DND-41 (cell line): Measurements from ENCODE around the gene DPPA5.

Source experiments
- EZH2 ChIP-seq: IDR thresholded peaks from 3 replicates; pipeline ENCODE4 v1.6.1; 2012; ENCODE audit warnings: borderline replicate concordance, low read depth, mild to moderate bottlenecking, moderate library complexity, low read length, inconsistent platforms; ENCODE audit not compliant: severe bottlenecking
- TF ChIP-seq, protein P1 (sequence below): IDR thresholded peaks from 2 replicates; pipeline ENCODE4 v1.5.1; 2012; ENCODE audit warnings: borderline replicate concordance, low read length, moderate library complexity, mild to moderate bottlenecking; ENCODE audit not compliant: poor library complexity, severe bottlenecking; ENCODE audit errors: extremely low read depth

DNA sequence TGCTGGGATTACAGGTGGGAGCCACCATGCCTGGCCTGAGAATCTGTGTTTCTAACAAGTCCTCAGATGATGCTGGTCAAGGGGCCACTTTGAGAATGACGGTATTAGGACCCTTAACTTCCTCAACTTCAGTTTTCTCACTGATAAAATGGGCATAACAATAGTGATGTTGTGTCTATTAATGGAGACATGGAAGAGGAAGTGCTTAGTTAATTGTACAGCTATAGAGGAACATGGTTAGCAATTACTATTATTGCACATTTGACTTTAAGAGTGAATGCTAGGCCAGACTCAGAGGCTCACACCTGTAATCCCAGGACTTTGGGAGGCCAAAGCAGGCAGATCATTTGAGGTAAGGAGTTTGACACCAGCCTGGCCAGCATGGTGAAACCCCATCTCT, 12.7 kb downstream of the DPPA5 start:
- TF ChIP-seq, protein P1, sequence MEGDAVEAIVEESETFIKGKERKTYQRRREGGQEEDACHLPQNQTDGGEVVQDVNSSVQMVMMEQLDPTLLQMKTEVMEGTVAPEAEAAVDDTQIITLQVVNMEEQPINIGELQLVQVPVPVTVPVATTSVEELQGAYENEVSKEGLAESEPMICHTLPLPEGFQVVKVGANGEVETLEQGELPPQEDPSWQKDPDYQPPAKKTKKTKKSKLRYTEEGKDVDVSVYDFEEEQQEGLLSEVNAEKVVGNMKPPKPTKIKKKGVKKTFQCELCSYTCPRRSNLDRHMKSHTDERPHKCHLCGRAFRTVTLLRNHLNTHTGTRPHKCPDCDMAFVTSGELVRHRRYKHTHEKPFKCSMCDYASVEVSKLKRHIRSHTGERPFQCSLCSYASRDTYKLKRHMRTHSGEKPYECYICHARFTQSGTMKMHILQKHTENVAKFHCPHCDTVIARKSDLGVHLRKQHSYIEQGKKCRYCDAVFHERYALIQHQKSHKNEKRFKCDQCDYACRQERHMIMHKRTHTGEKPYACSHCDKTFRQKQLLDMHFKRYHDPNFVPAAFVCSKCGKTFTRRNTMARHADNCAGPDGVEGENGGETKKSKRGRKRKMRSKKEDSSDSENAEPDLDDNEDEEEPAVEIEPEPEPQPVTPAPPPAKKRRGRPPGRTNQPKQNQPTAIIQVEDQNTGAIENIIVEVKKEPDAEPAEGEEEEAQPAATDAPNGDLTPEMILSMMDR = no peak
- no peak for TF ChIP-seq EZH2
